Amygdala (tissue), 56 donors: Measurements from ENCODE around the gene GRIN2C.

Experiments
- DNase-seq, 56 donors: peaks; one replicate each; lab custom pipeline; 2025; lab: John Stamatoyannopoulos, UW

The GRIN2C gene

GRCh38 chr17:74830861-74831260, 28.8 kb downstream of the GRIN2C start:
- no peak for DNase-seq

GRCh38 chr17:74827800-74828199, 31.9 kb downstream of the GRIN2C start:
- DNase-seq = peak in 7 of 56 donors; percentile 13 to 55 (median 27)

GRCh38 chr17:74825952-74826719, 33.5 kb downstream of the GRIN2C start:
- DNase-seq = peak in 7 of 56 donors; percentile 8 to 57 (median 34)

GRCh38 chr17:74824961-74825627, 34.6 kb downstream of the GRIN2C start:
- peak in 4 of 56 donors; percentile 21 to 43 (median 30) for DNase-seq

- DNase-seq = peak in 44 of 56 donors; percentile 13 to 85 (median 57)
Measured at GRCh38 chr17:74822939-74823367, 36.7 kb downstream of the GRIN2C start.

GRCh38 chr17:74822335-74822938, 37.2 kb downstream of the GRIN2C start:
- peak in 8 of 56 donors; percentile 18 to 80 (median 47) for DNase-seq

GRCh38 chr17:74821655-74822334, 37.9 kb downstream of the GRIN2C start:
- peak in 3 of 56 donors; percentile 19 to 59 (median 35) for DNase-seq

GRCh38 chr17:74819801-74820436, 39.8 kb downstream of the GRIN2C start:
- no peak for DNase-seq

GRCh38 chr17:74818291-74818938, 41.3 kb downstream of the GRIN2C start:
- no peak for DNase-seq

- no peak for DNase-seq
Measured at GRCh38 chr17:74816905-74817620, 42.6 kb downstream of the GRIN2C start.

GRCh38 chr17:74815550-74816370, 43.9 kb downstream of the GRIN2C start:
- no peak for DNase-seq

- DNase-seq = no peak
Measured at GRCh38 chr17:74815067-74815466, 44.6 kb downstream of the GRIN2C start.

GRCh38 chr17:74814453-74814852, 45.2 kb downstream of the GRIN2C start:
- DNase-seq = no peak

- peak in 2 of 56 donors; percentile 49 for DNase-seq
Measured at GRCh38 chr17:74812109-74813009, 47.3 kb downstream of the GRIN2C start.

GRCh38 chr17:74810699-74811485, 48.8 kb downstream of the GRIN2C start:
- DNase-seq = peak in 21 of 56 donors; percentile 13 to 79 (median 34)

- DNase-seq = no peak
Measured at GRCh38 chr17:74808714-74809430, 50.8 kb downstream of the GRIN2C start.
